DND-41 (cell line): ENCODE data around the gene PRKCA.

Experiments
- ATAC-seq: fragments of 200-7000 bp; cut with Tn5 transposase; 3 replicates; pipeline ENCODE4 v1.9.1; 2021; ENCODE audit warnings: low read depth; ENCODE audit not compliant: insufficient read depth
- DNase-seq: peaks from one replicate; pipeline ENCODE4 v3.0.0-alpha.2; 2020
- H2AFZ ChIP-seq: 2 replicates; pipeline ENCODE4 v1.6.0; 2012; ENCODE audit warnings: low read depth, low read length
- H3K27ac ChIP-seq: 2 replicates; pipeline ENCODE4 v1.5.1; 2012; ENCODE audit warnings: low read length, inconsistent platforms
- H3K27me3 ChIP-seq: fragments of 200-600 bp; sonication (generic); 2 replicates; pipeline ENCODE4 v1.6.0; 2012; ENCODE audit warnings: low read length, mild to moderate bottlenecking, inconsistent platforms; ENCODE audit not compliant: insufficient read depth, poor library complexity
- H3K36me3 ChIP-seq: 2 replicates; pipeline ENCODE4 v1.5.1; 2012; ENCODE audit warnings: low read length, inconsistent platforms; ENCODE audit not compliant: insufficient read depth
- H3K4me1 ChIP-seq: 2 replicates; pipeline ENCODE4 v1.5.1; 2012; ENCODE audit warnings: mild to moderate bottlenecking, low read length; ENCODE audit not compliant: insufficient read depth
- H3K4me2 ChIP-seq: 2 replicates; pipeline ENCODE4 v1.6.0; 2012; ENCODE audit warnings: mild to moderate bottlenecking, moderate library complexity, low read length, inconsistent platforms; ENCODE audit not compliant: insufficient read depth
- H3K4me3 ChIP-seq, 2 experiments: fragments of 200-600 bp in 1 of 2; shearing (Covaris generic) in 1 of 2; 2 replicates each; pipeline ENCODE4 v1.5.1; 2012 to 2016; ENCODE audit warnings: inconsistent platforms in 2 of 2, low read length in 2 of 2, mild to moderate bottlenecking in 2 of 2, low read depth in 1 of 2, moderate library complexity in 1 of 2
- H3K79me2 ChIP-seq: 2 replicates; pipeline ENCODE4 v1.6.0; 2012; ENCODE audit warnings: low read length, inconsistent platforms; ENCODE audit not compliant: insufficient read depth
- H3K9ac ChIP-seq: 2 replicates; pipeline ENCODE4 v1.6.0; 2012; ENCODE audit warnings: low read depth, mild to moderate bottlenecking, inconsistent platforms, low read length, moderate library complexity
- H3K9me3 ChIP-seq: 2 replicates; pipeline ENCODE4 v1.5.1; 2012; ENCODE audit warnings: low read length, moderate library complexity, mild to moderate bottlenecking, inconsistent platforms; ENCODE audit not compliant: insufficient read depth, severe bottlenecking
- H4K20me1 ChIP-seq: 2 replicates; pipeline ENCODE4 v1.6.0; 2012; ENCODE audit warnings: low read length; ENCODE audit not compliant: insufficient read depth
- CTCF ChIP-seq: IDR thresholded peaks from 2 replicates; pipeline ENCODE4 v1.5.1; 2012; ENCODE audit warnings: borderline replicate concordance, low read length, moderate library complexity, mild to moderate bottlenecking; ENCODE audit not compliant: poor library complexity, severe bottlenecking; ENCODE audit errors: extremely low read depth
- EZH2 ChIP-seq: IDR thresholded peaks from 3 replicates; pipeline ENCODE4 v1.6.1; 2012; ENCODE audit warnings: borderline replicate concordance, low read depth, mild to moderate bottlenecking, moderate library complexity, low read length, inconsistent platforms; ENCODE audit not compliant: severe bottlenecking

Gene PRKCA

GRCh38 chr17:66480243-66480642 is 177.8 kb downstream of the PRKCA start:
- H3K79me2 ChIP-seq = peaks cover 19% of the 10 kb centered on the region
- TF ChIP-seq EZH2 = no peak
- no peak for TF ChIP-seq CTCF
- no peak overlapping the region for H3K9ac ChIP-seq
- H2AFZ ChIP-seq = no peak overlapping the region
- H3K9me3 ChIP-seq = no peaks in the 10 kb centered on the region
- DNase-seq = no peak
- no peak overlapping the region for H3K27ac ChIP-seq
- peaks cover 8% of the 10 kb centered on the region; the same call in 1 of the 2 replicates for H4K20me1 ChIP-seq
- H3K27me3 ChIP-seq = no peaks in the 10 kb centered on the region
- H3K4me1 ChIP-seq = no peaks in the 10 kb centered on the region
- no peak overlapping the region for H3K4me2 ChIP-seq
- no peaks in the 10 kb centered on the region; the same call in 1 of the 2 replicates for H3K36me3 ChIP-seq
- no peak overlapping the region for H3K4me3 ChIP-seq
- ATAC-seq = no peak

- no peaks in the 10 kb centered on the region for H3K9me3 ChIP-seq
- no peak overlapping the region for H2AFZ ChIP-seq
- no peak for ATAC-seq
- H3K79me2 ChIP-seq = peaks cover 21% of the 10 kb centered on the region; the same call in 1 of the 2 replicates
- no peak overlapping the region for H3K4me3 ChIP-seq
- no peaks in the 10 kb centered on the region; the same call in 1 of the 2 replicates for H3K36me3 ChIP-seq
- H3K27ac ChIP-seq = no peak overlapping the region
- DNase-seq = no peak
- no peak overlapping the region for H3K4me2 ChIP-seq
- H3K9ac ChIP-seq = no peak overlapping the region
- no peaks in the 10 kb centered on the region for H3K4me1 ChIP-seq
- TF ChIP-seq EZH2 (no peak), CTCF (no peak)
- peaks cover 11% of the 10 kb centered on the region; the same call in 1 of the 2 replicates for H4K20me1 ChIP-seq
- no peaks in the 10 kb centered on the region for H3K27me3 ChIP-seq
Observed at GRCh38 chr17:66480802-66481201, 178.4 kb downstream of the PRKCA start.

DNA sequence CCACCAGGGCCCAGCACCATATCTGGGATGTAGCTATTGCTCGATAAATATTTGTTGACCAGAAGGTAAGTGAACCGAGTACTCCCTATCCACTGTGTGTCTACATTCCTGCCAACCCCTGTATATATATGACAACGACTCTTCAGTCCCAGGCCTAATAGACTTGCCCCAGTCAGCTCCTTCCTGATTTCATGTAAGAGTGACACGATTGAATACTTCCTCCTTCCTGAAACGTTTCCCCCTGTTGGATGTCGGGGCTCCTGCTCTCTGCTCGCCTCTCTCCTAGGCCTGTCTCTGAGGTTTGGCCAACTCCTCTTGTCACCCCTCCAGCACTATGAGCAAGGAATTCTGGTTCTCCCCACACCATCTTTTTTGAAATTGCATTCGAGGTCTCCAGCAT is 178.9 kb downstream of the PRKCA start:
- no peak overlapping the region for H3K9ac ChIP-seq
- no peak overlapping the region for H2AFZ ChIP-seq
- no peak overlapping the region for H3K4me2 ChIP-seq
- H3K27me3 ChIP-seq = no peaks in the 10 kb centered on the region
- H3K4me3 ChIP-seq = no peak overlapping the region
- TF ChIP-seq EZH2 (no peak), CTCF (no peak)
- H3K27ac ChIP-seq = no peak overlapping the region
- ATAC-seq (no peak), DNase-seq (no peak)
- no peaks in the 10 kb centered on the region; the same call in 1 of the 2 replicates for H3K36me3 ChIP-seq
- H3K79me2 ChIP-seq = peaks cover 20% of the 10 kb centered on the region; the same call in 1 of the 2 replicates
- peaks cover 9% of the 10 kb centered on the region; the same call in 1 of the 2 replicates for H4K20me1 ChIP-seq
- H3K4me1 ChIP-seq = no peaks in the 10 kb centered on the region
- H3K9me3 ChIP-seq = no peaks in the 10 kb centered on the region
